Thyroid gland (tissue), 4 donors: Measurements from ENCODE around the gene BRD3OS. TPM values are rescaled to one million over a fixed set of nuclear protein-coding genes. Genes with fewer than 3 reads are reported as not detected.
A peak's percentile ranks its signal among the peaks of the same experiment; 100 is the strongest.

Experiments
- DNase-seq, 2 donors: peaks; one replicate each; pipeline ENCODE4 v3.0.0-alpha.2; 2019
- H3K27ac ChIP-seq, 3 donors: fragments of 200-600 bp; sonication (generic); 1 replicate in 2 of 3; 2 replicates in 1 of 3; pipeline ENCODE4 v1.5.1; 2016 to 2019; ENCODE audit warnings: mild to moderate bottlenecking in 1 of 3, moderate library complexity in 1 of 3
- H3K27me3 ChIP-seq: fragments of 200-600 bp; sonication (generic); one replicate; pipeline ENCODE4 v1.5.1; 2019
- H3K36me3 ChIP-seq, 2 donors: fragments of 200-600 bp; sonication (generic); one replicate each; pipeline ENCODE4 v1.5.1; 2016 to 2019
- H3K4me1 ChIP-seq, 2 donors: fragments of 200-600 bp; sonication (generic); one replicate each; pipeline ENCODE4 v1.5.1; 2017 to 2019
- H3K4me3 ChIP-seq, 3 donors: fragments of 200-600 bp; sonication (generic); replicated peaks in 1 of 3; 1 replicate in 2 of 3; 2 replicates in 1 of 3; pipeline ENCODE4 v1.5.1; 2016; ENCODE audit warnings: mild to moderate bottlenecking in 1 of 3
- H3K9me3 ChIP-seq: fragments of 200-600 bp; sonication (generic); one replicate; pipeline ENCODE4 v1.5.1; 2017
- POLR2A ChIP-seq, 2 donors: fragments of 450-650 bp; IDR thresholded peaks; one replicate each; pipeline ENCODE4 v1.6.1; 2017; ENCODE audit warnings: antibody characterized with exemption in 2 of 2, mild to moderate bottlenecking in 2 of 2, moderate library complexity in 1 of 2
- WGBS, 2 donors: methylation state at CpG; one replicate each; pipeline ENCODE4 v1.1.5; 2017; 5-methylcytosine and 5-hydroxymethylcytosine counted together
- intact Hi-C: fragments of 100-400 bp; cut with DNase I; formaldehyde crosslinking; loops from one replicate; pipeline ENCODE4 v1.15.1; 2023
- total RNA-seq, 4 donors: library from RNA; depleted of rRNA; stranded (reverse); fragments of >200 nt; gene quantifications; one replicate each; pipeline ENCODE4 v1.2.3, GENCODE V29; 2016
- TF ChIP-seq, protein P1 (sequence below), 6 experiments: fragments of 200-600 bp in 3 of 6; fragments of 450-650 bp in 3 of 6; sonication (generic) in 3 of 6; IDR thresholded peaks; one replicate each; pipeline ENCODE4 v1.5.1; 2016 to 2019; ENCODE audit warnings: antibody characterized with exemption in 6 of 6, mild to moderate bottlenecking in 2 of 6, inconsistent platforms in 1 of 6, moderate library complexity in 1 of 6

BRD3OS gene
- total RNA-seq, 4 donors from 2014 or later: 26.4 to 29.3 (median 27.2) TPM

DNA sequence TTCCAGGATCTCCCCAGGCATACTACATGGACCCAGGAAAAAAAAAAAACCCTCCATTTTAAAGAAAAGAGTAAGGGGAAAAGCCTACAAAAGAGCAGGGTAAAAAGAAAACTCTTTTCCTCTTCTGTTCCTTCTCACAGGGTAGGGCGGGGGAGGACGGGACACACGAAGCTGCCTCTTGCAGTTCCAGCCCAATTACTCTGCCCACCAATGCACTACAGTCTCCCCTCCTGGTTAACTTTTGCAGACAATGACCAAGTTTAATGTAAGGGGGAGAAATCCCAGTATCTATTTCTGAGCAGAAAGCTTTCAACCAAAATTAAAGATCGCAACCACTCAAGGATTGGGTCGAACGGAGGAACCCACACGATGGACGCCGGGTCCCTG lies 41.2 kb downstream of the BRD3OS start:
- TF ChIP-seq, protein P1, sequence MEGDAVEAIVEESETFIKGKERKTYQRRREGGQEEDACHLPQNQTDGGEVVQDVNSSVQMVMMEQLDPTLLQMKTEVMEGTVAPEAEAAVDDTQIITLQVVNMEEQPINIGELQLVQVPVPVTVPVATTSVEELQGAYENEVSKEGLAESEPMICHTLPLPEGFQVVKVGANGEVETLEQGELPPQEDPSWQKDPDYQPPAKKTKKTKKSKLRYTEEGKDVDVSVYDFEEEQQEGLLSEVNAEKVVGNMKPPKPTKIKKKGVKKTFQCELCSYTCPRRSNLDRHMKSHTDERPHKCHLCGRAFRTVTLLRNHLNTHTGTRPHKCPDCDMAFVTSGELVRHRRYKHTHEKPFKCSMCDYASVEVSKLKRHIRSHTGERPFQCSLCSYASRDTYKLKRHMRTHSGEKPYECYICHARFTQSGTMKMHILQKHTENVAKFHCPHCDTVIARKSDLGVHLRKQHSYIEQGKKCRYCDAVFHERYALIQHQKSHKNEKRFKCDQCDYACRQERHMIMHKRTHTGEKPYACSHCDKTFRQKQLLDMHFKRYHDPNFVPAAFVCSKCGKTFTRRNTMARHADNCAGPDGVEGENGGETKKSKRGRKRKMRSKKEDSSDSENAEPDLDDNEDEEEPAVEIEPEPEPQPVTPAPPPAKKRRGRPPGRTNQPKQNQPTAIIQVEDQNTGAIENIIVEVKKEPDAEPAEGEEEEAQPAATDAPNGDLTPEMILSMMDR (IDR thresholded peaks at IDR 0.05): no peak
- peak in 1 of 2 donors; percentile 32 for DNase-seq
- Histone ChIP-seq H3K36me3 (no peaks in the 10 kb centered on the region), H3K9me3 (no peaks in the 10 kb centered on the region), H3K4me1 (peaks cover 32 to 39% of the 10 kb centered on the region in 2 donors), H3K4me3 (peak overlapping the region in 2 of 3 donors; percentile 58 to 63), H3K27me3 (no peaks in the 10 kb centered on the region), H3K27ac (peak overlapping the region; percentile 4 to 53 (median 51))
- intact Hi-C loops: loop anchor here (5.0 to 10.0 kb wide), 2 partner anchors 39 to 68 kb away; partner anchors contain the start of genes BRD3OS and WDR5
- WGBS, 2 donors: 1 to 2% methylated on average over 8 to 9 of the region's 9 CpGs

DNA sequence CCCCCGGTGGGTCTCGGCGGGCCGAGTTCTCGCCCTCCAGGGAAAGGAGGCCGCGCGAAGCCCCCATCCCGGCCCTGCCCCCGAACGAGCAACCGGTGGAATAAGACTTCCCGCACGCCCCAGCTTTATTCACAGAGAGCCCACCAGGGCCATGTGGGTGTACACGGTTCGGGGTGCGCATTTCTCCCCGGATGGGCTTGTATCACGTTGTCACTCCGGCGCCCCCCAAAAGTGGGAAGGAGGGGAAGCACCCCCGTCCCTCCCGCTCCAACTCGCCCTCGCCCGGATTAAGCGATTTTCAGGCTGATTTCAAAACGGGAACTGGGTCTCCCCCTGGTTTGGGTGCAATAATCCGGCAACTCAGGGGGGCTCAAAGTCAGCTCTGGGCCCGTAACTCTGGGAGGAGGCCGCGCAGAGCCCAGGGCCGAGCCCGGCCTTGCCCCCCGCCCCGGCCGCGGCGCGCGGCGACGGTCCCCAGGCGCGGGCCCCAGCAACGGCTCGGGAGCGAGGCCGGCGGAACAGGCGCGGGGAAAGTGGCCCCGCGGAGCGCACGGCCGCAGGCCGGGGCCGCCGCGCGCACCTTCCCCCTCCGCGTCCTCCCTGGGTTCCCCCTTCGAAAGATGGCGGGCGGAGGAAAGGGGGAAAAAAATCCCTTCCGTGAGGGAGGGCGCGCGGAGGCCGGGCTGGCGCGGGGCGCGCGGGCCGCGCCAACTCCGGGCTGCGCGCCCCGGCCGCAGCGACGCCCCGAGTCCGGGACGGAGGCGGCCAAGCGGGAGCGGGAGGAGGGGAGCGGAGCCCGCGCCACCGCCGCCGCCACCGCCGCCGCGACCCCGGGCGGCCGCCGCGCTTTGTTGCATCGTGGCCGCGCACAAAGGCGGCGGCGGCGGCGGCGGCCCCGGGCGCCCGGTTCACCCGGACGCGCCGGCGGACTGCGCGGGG lies 41.9 kb downstream of the BRD3OS start:
- peak; percentile 41 to 45 for DNase-seq
- intact Hi-C loops: loop anchor here (5.0 to 10.0 kb wide), 2 partner anchors 40 to 68 kb away; partner anchors contain the start of genes BRD3OS and WDR5
- TF ChIP-seq, protein P1 (IDR thresholded peaks at IDR 0.05): no peak
- TF ChIP-seq POLR2A (IDR thresholded peaks at IDR 0.05): no peak
- Histone ChIP-seq H3K36me3 (no peaks in the 10 kb centered on the region), H3K27me3 (no peaks in the 10 kb centered on the region), H3K4me3 (peak overlapping the region in 2 of 3 donors; percentile 58 to 63), H3K9me3 (no peaks in the 10 kb centered on the region), H3K4me1 (peaks cover 25 to 32% of the 10 kb centered on the region in 2 donors), H3K27ac (peak overlapping the region; percentile 29 to 53 (median 51))
- 0 to 1% methylated on average over 6 to 13 of the region's 126 CpGs for WGBS, 2 donors

DNA sequence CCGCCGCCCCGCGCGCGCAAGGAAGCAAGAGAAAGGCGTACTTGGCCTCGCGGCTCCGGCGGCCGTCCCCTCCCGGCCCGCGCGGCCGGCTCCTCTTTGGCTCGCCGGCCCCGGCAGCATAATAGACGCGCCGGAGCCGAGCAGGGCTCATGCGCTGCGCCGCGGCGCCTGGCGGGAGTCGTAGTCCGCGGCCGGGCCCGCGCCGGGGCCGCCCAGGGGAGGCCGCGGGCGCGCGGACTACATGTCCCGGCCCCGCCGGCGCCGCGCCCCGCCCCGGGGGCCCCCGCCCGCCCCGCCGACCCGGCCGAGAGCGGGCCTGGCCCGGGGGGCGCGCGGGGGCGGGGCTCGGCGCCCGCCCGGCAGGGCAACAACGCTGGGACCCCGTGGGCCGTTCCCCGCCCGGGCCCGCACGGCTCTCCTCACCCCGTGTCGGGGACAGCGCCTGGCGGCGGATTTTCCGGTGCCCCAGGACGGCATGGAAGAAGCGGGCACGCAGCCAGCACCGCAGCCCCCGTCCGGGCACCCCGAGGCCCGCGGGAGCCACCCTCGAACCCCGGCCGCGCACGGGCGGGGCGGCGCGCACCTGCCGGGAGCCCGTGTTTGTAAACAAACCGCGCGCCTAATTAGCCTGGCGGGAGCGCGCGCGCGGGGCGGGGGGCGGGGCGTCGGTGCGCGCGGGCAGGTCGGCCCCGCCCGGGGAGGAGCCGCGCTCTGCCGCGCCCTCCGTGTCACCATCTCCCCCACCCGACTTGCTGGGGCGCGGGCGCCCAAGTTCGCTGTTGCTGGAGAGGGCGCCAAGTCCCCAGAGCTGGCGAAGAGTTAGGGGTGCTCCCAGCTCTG lies 42.8 kb downstream of the BRD3OS start, which contains the start of gene BRD3:
Gene BRD3, minus strand, starts transcription at position 123 of the 840 bp plus-strand sequence. CDS start 14,549 bp downstream, outside the sequence.
- DNase-seq: peak; percentile 88 to 89
- Histone ChIP-seq H3K36me3 (no peaks in the 10 kb centered on the region), H3K27ac (peak within 1 kb of the TSS; percentile 95 to 98 (median 98)), H3K4me3 (peak within 1 kb of the TSS; percentile 63 to 65 (median 64)), H3K4me1 (peaks cover 20 to 23% of the 10 kb centered on the region in 2 donors), H3K9me3 (no peaks in the 10 kb centered on the region), H3K27me3 (no peaks in the 10 kb centered on the region)
- peak; percentile 67 to 94 for TF ChIP-seq POLR2A (IDR thresholded peaks at IDR 0.05)
- TF ChIP-seq, protein P1 (IDR thresholded peaks at IDR 0.05): peak in 1 of 6 experiments; percentile 3
- intact Hi-C loops: loop anchor here (5.0 to 10.0 kb wide), 2 partner anchors 41 to 67 kb away; partner anchors contain the start of genes BRD3OS and WDR5
- 0% methylated on average over 4 of the region's 131 CpGs; no CpG with 5 or more reads in 1 of the 2 donors for WGBS, 2 donors

DNA sequence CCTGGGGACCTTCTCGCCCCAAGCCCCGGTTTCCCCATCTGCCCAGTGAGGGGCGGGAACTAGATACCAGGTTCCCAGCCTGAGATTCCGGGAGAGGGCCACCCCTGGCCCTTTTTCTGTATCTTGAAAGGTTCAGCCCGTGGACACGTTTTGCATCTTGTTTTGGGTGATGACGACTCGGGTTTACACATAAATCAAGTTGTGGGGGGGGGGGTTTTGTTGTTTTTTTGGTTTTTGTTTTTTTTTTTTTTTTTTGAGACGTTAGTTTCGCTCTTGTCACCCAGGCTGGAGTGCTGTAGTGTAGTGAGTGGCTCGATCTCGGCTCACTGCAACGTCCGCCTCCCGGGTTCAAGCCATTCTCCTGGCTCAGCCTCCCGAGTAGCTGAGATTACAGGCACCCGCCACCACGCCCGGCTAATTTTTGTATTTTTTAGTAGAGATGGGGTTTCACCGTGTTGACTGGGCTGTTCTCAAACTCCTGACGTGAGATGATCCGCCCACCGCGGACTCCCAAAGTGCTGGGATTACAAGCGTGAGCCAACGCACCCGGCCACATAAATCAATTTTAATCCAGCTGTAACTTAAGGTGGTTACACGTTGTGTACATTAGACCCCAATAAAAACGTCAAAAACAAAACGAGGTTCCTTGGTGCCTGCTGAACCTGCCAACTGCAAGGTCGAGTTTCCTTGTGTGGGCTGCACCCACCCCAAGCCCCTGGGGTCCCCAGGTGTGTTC lies 43.6 kb downstream of the BRD3OS start:
- H3K9me3 ChIP-seq: no peaks in the 10 kb centered on the region
- WGBS, 2 donors: 20 to 29% methylated on average over 31 of the region's 31 CpGs
- TF ChIP-seq POLR2A (IDR thresholded peaks at IDR 0.05): no peak
- TF ChIP-seq, protein P1 (IDR thresholded peaks at IDR 0.05): no peak
- peak overlapping the region; percentile 62 to 65 (median 64) for H3K4me3 ChIP-seq
- H3K27me3 ChIP-seq: no peaks in the 10 kb centered on the region
- no peaks in the 10 kb centered on the region for H3K36me3 ChIP-seq
- intact Hi-C loops: loop anchor here (5.0 to 10.0 kb wide), 2 partner anchors 42 to 66 kb away; partner anchors contain the start of genes BRD3OS and WDR5
- peak overlapping the region; percentile 95 to 98 (median 98) for H3K27ac ChIP-seq
- DNase-seq: peak in 1 of 2 donors; percentile 30
- H3K4me1 ChIP-seq: peaks cover 17 to 18% of the 10 kb centered on the region in 2 donors
